ENCODE measurements around the gene PTGES2. TPM values are rescaled to one million over a fixed set of nuclear protein-coding genes. Genes with fewer than 3 reads are reported as not detected.

The PTGES2 gene
- total and polyA plus RNA-seq, 4 donors, result 22.8 to 41.1 (median 31.5) TPM

GRCh38 chr9:128104171-128104618, 23.3 kb downstream of the PTGES2 start (continued):
- peak; percentile 96 to 98 for TF ChIP-seq RXRA (IDR thresholded peaks at IDR 0.05)
- TF ChIP-seq, protein P1, sequence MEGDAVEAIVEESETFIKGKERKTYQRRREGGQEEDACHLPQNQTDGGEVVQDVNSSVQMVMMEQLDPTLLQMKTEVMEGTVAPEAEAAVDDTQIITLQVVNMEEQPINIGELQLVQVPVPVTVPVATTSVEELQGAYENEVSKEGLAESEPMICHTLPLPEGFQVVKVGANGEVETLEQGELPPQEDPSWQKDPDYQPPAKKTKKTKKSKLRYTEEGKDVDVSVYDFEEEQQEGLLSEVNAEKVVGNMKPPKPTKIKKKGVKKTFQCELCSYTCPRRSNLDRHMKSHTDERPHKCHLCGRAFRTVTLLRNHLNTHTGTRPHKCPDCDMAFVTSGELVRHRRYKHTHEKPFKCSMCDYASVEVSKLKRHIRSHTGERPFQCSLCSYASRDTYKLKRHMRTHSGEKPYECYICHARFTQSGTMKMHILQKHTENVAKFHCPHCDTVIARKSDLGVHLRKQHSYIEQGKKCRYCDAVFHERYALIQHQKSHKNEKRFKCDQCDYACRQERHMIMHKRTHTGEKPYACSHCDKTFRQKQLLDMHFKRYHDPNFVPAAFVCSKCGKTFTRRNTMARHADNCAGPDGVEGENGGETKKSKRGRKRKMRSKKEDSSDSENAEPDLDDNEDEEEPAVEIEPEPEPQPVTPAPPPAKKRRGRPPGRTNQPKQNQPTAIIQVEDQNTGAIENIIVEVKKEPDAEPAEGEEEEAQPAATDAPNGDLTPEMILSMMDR (IDR thresholded peaks at IDR 0.05; ENCODE audit: low read depth, low read length, missing input control), result no peak

- H3K9me3 ChIP-seq (ENCODE audit: control insufficient read depth in 4 of 4, low read length in 3 of 4), result no peaks in the 10 kb centered on the region
- no peak overlapping the region for H3K4me3 ChIP-seq (ENCODE audit: low read depth in 1 of 3, low read length in 3 of 3)
- H3K27me3 ChIP-seq (ENCODE audit: control insufficient read depth in 4 of 4, insufficient read depth in 4 of 4, low read length in 3 of 4), result no peaks in the 10 kb centered on the region
- no peak for DNase-seq (ENCODE audit: low spot score)
- H3K27ac ChIP-seq (ENCODE audit: low read depth in 1 of 2, low read length in 2 of 2), result peak overlapping the region; percentile 91 to 94
- WGBS, result 28% methylated on average over 8 of the region's 8 CpGs
- H3K36me3 ChIP-seq (ENCODE audit: control insufficient read depth in 4 of 4, insufficient read depth in 3 of 4, low read depth in 1 of 4, low read length in 3 of 4), result peaks cover 17 to 40% (median 29%) of the 10 kb centered on the region in 4 donors
- peak overlapping the region; percentile 17 to 61 for H3K9ac ChIP-seq (ENCODE audit: low read depth in 1 of 2, low read length in 2 of 2)
- peaks cover 13 to 76% (median 52%) of the 10 kb centered on the region in 4 donors for H3K4me1 ChIP-seq (ENCODE audit: control insufficient read depth in 4 of 4, insufficient read depth in 4 of 4, low read length in 3 of 4)
- TF ChIP-seq, protein P1 (IDR thresholded peaks at IDR 0.05; ENCODE audit: low read depth, low read length, missing input control), result peak; percentile 14
- no peak for TF ChIP-seq ATF3 (IDR thresholded peaks at IDR 0.05)
These were observed 24.0 kb downstream of the PTGES2 start for GRCh38 chr9:128103589-128103962.

DNA sequence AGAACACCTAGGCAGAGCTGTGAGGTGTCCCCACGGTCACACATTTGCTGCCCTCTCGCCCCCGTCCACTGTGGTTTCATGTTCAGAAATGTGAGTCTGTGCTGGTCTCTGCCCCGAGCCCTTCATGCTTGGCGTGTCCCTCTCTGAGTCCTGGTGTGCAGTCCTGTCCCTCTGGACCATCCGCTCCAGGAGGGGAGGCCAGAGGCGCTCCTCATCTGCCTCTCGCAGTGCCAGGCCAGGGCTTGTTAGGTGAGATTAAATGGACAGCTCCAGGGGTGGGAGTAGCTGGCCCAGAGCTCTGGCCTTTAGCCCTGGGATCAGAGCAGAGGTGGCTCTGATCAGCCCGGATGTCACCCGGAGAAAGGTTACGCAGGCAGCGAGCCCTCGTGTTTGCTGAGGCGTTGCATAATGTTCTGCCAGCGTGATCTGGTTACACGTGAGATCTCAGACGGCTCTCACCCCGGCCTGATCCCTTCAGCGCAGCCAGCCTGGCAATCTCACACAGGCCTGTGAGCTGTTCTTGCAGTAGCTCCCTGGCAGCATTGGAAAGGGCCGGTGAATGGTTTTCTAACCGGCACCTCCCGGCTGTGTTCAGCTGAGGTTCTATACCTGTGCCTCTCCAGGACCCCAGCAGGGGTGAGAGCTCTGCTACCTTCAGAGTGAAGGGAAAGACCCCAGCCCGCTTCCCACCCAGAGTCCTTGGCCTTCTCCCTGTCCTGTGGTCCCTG, 24.5 kb downstream of the PTGES2 start:
- no peak overlapping the region for H3K4me3 ChIP-seq (ENCODE audit: low read depth in 1 of 3, low read length in 3 of 3)
- peak overlapping the region; percentile 17 to 61 for H3K9ac ChIP-seq (ENCODE audit: low read depth in 1 of 2, low read length in 2 of 2)
- H3K4me1 ChIP-seq (ENCODE audit: control insufficient read depth in 4 of 4, insufficient read depth in 4 of 4, low read length in 3 of 4), result peaks cover 13 to 75% (median 51%) of the 10 kb centered on the region in 4 donors
- peak overlapping the region; percentile 91 to 94 for H3K27ac ChIP-seq (ENCODE audit: low read depth in 1 of 2, low read length in 2 of 2)
- H3K36me3 ChIP-seq (ENCODE audit: control insufficient read depth in 4 of 4, insufficient read depth in 3 of 4, low read depth in 1 of 4, low read length in 3 of 4), result peaks cover 15 to 37% (median 26%) of the 10 kb centered on the region in 4 donors
- H3K27me3 ChIP-seq (ENCODE audit: control insufficient read depth in 4 of 4, insufficient read depth in 4 of 4, low read length in 3 of 4), result no peaks in the 10 kb centered on the region
- DNase-seq (ENCODE audit: low spot score), result peak; percentile 68
- no peaks in the 10 kb centered on the region for H3K9me3 ChIP-seq (ENCODE audit: control insufficient read depth in 4 of 4, low read length in 3 of 4)
- WGBS, result 41% methylated on average over 23 of the region's 23 CpGs
- TF ChIP-seq SP1 (IDR thresholded peaks at IDR 0.05) (peak; percentile 96), FOXA1 (IDR thresholded peaks at IDR 0.05) (peak; percentile 82), REST (IDR thresholded peaks at IDR 0.05) (peak; percentile 90), RAD21 (IDR thresholded peaks at IDR 0.05) (peak; percentile 14 to 38), TAF1 (conservative IDR thresholded peaks at IDR 0.05) (peak; percentile 67), GABPA (IDR thresholded peaks at IDR 0.05 in 1 of 2, conservative IDR thresholded peaks at IDR 0.05 in 1 of 2) (no peak), NR2F2 (IDR thresholded peaks at IDR 0.05) (peak; percentile 92), JUND (IDR thresholded peaks at IDR 0.05) (peak; percentile 64 to 78), HNF4G (IDR thresholded peaks at IDR 0.05) (peak; percentile 64), RXRA (IDR thresholded peaks at IDR 0.05) (peak; percentile 96 to 97), EGR1 (IDR thresholded peaks at IDR 0.05; ENCODE audit: low read depth in 2 of 2) (peak in 1 of 2 donors; percentile 71), HNF4A (conservative IDR thresholded peaks at IDR 0.05) (peak; percentile 85 to 89), YY1 (IDR thresholded peaks at IDR 0.05) (peak; percentile 84)
- TF ChIP-seq, protein P1 (IDR thresholded peaks at IDR 0.05; ENCODE audit: low read depth, low read length, missing input control), result no peak
- TF ChIP-seq, protein P2, sequence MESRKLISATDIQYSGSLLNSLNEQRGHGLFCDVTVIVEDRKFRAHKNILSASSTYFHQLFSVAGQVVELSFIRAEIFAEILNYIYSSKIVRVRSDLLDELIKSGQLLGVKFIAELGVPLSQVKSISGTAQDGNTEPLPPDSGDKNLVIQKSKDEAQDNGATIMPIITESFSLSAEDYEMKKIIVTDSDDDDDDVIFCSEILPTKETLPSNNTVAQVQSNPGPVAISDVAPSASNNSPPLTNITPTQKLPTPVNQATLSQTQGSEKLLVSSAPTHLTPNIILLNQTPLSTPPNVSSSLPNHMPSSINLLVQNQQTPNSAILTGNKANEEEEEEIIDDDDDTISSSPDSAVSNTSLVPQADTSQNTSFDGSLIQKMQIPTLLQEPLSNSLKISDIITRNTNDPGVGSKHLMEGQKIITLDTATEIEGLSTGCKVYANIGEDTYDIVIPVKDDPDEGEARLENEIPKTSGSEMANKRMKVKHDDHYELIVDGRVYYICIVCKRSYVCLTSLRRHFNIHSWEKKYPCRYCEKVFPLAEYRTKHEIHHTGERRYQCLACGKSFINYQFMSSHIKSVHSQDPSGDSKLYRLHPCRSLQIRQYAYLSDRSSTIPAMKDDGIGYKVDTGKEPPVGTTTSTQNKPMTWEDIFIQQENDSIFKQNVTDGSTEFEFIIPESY (IDR thresholded peaks at IDR 0.05), result peak; percentile 82
